HG03460 (cell line): ENCODE data around the gene KLHL29.

Experiments used
- ATAC-seq: cut with Tn5 transposase; IDR thresholded peaks from one replicate; pipeline ENCODE4 v1.9.1; 2021; ENCODE audit not compliant: unreplicated experiment

The KLHL29 gene

DNA sequence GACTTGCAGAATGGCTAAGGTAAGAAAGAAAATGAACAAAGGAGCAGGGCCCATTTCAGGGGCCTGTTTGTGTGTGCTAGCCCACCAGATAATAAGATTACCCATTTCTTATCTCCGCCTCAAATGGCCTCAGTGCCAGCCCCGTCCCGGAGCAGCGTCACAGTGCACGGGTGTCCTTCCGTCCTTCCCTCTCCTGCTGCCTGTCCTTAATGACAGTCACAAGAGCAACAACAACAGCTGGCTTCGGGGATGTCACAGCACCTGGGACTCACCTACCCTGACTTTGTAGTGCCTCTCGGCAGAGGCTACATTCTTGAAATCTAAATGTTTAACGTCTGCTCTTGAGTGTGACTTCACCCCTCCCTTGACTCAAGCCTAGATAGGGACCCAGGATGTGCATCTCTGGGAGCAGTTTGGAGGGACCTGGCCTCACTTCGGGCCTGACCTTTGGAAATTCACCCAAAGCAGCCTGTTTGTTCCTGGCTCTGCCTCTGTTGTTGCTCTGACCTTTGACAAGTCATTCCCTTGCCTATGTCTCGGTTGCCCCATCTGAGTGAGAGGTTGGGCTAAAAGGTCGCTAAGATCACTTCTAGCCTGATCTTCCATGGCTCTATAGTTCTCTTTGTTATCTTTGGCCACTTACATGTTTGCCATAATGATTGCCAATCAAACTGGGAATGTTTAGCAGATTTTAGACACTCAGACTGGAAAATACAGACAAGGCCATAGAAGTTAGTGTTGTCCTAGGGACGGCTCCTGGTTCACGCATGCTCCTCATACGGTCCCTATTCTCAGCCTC, 122.5 kb downstream of the KLHL29 start:
- ATAC-seq = no peak

DNA sequence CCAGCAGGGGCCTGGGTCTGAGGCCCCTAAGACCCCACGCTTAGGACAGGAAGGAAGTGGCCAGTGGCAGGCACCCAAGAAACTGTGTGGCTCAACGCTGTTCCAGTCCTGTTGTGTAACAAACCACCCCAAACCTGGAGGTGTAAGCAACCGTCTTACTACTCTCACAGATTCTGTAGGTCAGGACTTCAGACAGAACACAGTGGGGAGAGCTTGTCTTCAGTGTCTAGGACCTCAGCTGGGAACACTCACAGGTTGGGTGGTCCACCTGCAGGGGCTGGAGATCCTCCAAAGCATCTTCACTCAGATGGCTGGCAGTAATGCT, 123.0 kb downstream of the KLHL29 start:
- no peak for ATAC-seq

DNA sequence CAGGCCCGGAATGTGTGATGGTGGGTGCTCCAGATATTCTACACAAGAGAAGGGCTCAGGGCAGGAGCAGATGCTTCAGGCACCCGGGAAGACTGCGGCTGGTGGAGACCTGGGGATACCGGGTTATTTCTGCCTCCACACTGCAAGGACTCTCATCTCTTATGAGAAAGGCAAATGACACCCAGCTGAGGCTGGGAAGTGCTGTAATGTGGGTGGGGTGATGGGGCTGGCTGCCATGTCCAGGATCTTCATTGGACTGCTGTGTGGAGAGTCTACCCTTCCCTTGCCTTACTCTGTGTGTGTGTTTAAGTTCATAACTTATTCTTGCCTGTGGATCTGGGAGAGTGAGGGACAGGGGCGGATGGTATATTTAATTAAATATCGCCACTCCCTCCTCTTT, 124.1 kb downstream of the KLHL29 start:
- no peak for ATAC-seq

DNA sequence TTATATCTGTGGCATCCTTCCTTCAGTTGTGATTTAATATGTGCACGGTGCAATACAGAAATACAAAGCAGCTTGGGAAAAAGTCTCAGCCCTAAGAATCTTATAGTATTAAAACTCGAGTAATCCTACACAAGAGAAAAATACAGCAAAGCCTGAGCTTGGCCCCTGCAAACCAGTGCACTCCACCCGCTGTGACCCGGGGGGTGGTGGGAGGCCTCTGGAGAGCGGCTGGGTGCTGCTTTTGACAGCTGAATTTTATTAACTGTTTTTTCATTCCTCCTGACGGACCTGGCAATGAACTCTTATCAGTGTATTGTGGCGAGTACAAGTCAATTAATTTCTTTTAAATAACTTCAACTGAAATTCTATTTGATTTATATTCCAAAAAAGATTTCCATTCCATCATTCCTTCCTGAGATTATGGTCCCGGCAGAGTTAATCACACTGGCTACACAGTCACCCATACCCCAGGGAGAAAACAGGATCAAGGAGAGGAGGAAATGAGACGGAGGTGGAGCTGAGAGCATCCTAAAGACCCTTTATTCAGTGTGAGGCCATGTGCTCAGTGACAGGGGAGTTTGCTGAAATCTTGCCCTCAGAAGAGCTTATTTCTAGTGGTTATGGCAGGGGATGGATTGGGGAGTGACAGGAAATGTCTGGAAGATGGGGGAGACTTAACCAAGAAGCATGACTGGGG, 124.8 kb downstream of the KLHL29 start:
- no peak for ATAC-seq

DNA sequence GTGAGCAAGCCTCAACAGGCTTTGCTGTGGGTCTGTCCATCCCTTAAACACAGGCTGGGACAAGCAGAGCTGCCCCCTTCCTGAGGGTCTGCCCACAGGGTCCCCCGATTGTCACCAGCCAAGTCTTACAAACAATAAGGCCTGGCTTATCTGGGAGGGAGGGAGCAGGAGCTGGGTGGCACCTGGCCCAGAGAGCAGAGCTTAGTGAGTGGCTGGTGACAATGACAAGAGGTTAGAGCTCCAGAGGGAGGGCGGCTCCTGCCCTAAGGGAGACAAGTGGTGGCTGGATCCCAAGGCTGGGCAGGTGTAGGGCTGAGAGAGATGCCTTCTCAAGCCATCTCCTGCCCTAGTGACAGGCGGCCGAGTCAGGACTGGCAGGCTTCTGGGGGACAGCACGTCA, 125.5 kb downstream of the KLHL29 start:
- ATAC-seq = no peak

DNA sequence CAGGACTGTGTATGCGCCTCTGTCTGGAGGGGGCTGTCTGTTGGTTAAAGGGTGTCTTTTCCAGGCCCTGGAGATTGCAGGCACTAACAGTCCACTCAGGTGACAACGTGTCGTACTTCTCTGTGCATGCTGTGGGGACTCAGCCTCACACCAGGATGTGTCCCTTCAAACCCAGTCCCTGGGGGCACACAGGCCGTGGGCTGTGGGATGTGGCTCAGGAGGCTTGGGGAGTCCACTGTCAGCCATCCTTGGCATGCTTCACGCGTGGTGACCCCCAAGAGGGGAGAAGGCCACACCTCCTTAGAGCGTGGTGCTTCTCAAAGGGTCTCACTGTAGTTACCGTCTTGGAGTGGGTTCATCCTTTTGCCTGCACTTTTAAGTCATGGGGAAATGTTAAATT, 127.8 kb downstream of the KLHL29 start:
- ATAC-seq = no peak

DNA sequence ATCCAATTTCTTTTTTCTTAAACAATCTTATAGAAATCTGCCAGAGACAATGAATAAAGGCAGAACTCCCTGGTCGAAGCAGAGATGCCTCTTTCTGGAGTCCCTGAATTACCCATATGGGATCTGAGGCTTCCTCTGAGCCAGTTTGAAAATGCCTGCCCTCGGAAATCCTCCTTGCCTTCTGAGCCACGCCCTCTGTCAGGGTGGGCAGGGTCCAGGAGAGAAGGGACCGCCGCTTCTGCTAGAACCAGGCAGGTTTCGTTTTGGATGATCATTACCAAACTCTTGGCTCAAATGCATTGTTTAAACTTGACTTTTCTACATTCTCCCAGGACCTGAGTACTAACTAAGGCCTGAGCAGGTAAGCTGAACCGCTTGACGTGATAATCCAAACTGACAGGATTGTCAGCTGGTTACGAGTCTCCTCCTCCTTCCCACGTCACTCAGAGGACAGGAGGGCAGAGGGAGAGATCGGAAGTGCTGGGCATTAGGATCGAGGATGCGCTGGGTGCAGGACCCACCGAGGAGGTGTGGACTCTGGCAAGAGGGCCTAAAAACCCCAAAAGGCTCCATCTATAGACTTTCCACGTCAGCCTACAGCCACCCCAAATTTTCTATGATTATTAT, 128.4 kb downstream of the KLHL29 start:
- ATAC-seq = no peak

DNA sequence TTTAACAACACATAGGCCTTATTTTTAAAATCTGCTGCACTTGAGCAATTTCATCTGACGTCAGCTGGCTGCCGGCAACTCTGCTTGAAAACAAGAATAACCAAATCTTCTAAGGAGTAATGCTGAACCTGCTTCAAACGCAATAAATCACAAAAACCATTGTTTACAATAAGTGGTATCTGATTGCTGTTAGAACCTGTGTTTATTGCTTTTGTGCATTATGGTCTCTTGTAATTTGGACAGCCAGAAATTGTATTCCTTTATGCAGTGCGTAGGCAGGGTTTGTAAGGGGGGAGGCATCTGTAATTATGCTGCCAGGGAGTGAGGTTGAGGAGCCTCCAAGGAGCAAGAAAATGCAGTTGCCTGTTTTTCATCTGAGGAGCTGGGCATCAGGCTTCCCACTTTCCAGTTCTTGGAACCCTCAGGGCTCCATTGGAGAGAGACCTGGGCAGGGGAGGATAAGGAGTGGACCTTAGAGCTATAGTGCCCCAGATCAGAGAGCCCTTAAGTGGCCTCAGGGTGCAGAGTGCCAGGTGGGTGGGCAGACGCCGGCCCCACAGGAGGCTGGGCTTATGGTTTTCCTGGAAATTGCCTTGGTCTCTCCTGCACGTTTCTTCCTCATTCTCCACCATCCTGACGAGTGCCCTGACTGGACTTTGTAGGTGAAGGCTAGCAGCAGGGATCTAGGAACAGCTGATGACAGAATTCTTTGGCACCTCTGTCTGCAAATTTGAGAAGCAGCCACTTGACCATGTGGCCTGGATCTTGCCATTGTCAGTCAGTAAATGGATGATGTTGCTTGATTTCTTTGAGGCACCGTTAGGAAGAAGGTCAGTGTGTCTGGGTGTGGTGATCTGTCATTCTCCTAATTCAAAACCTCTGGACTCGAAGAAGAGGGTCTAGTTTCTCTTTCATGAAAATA, 129.2 kb downstream of the KLHL29 start:
- ATAC-seq = no peak

DNA sequence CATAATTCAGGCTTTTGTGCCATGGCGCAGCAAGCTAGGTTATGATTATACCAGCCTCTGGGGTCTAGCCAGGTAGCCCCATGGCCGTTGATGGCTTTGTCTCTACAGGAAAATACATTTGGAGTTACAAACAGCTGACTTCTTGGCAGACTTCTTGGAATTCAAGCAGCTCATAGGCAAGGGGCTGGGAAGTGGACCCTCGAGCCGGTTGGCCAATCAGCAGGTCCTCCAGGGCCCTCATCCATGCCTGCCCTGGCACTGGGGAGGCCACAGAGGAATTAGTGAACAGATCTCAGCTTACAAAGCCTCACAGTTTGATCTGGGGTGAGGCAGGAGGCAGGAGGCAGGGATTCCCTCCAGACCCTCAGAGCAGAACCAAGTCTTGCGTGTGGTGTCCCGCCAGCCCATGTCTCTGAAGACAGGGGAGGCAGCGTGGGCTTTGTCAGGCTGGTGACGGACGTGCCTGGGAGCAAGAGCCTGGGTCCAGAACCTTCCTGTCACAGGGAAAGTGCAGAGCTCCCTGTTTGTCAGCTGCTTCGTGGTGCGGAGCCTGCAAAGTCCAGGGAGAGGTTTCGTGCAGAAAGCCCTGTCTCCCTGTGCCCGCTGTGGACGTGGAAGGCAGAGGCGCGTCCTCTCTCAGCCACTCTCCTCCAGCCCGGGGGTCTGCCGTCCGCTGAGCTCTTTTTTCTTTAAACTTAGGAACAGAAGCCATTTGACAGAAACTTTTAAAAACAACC, 131.7 kb downstream of the KLHL29 start:
- no peak for ATAC-seq

DNA sequence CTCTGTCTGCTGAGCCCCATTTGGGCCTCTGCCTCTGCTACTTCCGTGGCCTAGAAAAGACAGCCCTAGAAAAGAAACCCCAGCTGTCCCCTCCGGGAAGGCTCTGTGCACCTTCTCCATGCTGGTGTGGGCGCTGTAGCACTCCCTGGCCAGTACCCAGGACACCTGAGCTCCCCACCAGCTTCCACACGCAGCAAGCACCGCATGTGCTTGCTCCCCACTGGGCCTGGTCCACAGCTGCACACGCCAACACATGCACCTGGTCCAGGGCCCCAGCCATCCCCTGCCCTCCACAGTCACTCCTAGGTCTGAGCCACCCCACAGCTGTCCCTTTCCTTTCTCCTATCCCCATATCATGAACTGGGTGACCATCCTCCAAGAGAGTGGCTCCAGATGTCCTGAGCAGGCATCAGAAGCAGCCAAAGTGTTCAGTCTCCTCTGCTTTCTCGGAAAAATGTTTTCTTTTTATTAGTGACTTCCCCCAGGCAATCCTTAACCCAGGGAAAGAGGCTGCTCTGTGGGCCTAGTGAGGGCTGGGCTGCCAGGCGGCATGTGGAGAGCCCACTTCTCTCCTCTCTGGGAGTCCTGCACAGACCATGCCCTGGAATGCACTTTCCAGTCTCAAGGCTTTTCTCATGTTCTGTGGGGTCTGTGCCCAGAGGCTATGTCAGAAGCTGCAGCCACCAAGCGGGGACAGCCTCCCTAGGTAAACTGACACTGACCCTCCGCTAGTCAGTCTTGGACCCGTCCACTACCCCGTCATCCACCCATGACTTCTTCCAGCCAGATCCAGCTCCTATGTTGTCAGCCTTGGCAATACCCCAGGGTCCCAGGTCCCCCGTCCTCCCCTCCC, 133.7 kb downstream of the KLHL29 start:
- ATAC-seq = no peak

DNA sequence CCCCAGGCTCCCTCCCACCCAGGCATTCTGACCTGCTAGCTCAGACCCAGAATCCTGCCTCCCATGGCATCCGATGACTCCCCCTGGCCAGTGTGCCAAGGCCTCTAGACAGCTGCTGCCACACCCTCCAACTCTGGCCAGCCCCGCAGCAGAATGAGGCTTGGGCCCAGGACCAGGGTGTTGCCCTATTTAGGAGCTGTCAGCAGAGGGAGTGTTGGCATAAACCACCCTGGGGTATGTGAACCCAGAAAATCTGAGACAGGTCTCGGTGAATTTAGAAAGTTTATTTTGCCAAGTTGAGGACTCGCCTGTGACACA, 134.3 kb downstream of the KLHL29 start:
- no peak for ATAC-seq

DNA sequence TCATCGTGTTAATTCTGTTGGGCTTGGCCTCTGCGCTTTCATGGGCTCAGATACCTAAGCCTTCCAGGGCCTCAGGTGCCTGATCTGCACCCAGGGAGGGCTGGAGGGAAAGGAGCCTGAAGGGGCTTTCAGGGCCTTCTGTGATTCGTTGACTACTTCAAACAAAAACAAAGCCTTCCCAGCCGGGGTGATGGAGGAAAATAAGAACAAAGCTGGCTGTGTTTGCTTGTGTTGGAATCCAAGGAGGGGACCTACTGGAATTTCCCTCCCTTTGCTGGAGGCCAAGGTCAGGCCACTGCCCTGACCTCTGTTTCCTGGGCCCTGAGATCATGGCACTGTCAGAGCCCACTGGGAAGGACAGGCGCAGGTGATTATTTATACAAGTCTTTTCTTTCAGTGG, 135.3 kb downstream of the KLHL29 start:
- ATAC-seq = no peak

DNA sequence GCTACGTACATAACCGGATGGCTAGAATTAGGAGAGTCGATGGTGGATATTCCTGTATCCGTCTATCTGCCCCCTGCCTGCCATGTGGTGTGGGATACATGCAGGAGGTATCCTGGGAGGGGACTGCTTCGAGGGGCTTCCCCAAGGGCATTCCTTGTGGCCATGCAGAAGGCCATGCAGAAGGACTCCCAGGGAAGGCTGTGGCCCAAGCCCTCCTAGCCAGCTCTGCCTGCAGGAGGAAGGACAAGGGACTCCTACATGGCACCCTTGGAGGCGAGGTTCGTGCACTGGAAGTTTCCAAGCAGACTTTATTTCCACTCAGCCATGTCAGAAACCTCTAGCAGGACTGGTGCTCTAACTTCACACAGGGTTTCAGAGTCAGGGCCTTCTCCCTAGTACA, 136.1 kb downstream of the KLHL29 start:
- no peak for ATAC-seq

DNA sequence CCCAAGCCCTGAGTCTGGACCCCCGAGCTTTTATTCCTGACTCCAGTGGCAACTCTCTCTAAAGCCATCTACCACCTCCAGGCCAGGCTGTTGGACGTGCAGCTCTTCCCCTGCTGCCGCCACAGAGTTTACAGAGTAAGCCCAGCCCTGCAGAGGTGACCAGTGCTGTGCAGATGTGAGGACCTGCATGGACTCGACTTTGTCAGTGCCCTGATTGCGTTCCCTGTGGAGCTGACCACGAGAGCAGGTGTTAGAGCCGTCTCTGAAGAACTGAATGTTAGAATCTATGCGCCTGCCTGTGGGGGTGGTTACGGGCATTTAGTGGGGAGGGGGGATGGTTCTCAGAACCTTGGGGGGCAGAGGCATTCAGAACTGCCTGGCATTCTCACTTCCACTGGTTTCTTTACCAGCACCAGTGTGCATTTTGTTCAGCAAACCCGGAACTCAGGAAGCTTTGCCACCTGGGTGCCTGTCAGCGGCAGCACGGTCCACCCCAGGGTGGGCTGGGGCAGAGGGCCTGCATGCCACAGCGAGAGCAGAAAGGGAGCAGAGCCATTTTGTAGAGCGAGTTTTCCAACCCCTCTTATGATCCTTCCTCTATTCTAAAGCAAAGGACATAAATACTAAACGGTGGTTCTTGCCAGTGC, 137.9 kb downstream of the KLHL29 start:
- ATAC-seq = no peak

DNA sequence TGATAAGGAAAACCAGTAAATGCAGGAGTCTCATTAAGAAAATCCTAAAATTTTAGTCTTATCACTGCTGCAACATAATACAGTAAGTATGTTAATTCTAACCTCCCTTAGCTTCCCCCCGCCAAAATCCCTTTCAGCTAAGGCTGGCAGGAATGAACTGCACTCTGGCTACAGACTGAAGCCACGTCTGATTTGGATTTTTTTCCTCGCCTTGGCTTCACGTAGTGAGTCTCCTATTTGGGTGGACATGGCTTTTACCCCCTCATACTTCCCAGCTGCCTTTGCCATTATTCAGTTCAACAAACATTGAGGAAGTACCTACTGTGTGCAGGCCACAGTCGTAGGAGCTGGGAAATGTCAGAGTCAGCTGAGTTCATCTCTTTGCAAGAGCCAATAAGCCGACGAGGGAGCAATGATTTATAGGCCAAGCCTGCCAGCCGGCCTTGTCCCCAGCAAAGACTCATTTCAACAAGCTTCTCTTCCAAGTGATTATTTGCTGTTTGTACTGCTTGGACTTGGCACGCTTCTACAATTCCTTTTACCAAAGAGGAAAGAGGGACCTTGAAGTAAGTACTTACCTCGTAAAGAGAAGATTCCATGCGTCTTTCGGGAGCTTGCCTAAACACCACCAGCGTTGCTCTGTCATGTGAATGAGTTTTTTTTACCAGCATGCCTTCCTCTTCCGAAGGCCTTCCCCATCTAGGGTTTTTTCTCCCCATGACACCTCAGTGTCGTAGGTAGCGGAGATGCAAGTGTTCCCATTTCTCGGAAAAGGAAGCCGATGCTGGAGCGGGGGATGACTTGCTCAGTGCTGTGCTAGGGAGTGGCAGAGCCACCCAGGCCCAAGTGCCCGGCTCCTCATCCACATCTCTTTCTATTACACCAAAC, 138.6 kb downstream of the KLHL29 start:
- ATAC-seq = no peak

DNA sequence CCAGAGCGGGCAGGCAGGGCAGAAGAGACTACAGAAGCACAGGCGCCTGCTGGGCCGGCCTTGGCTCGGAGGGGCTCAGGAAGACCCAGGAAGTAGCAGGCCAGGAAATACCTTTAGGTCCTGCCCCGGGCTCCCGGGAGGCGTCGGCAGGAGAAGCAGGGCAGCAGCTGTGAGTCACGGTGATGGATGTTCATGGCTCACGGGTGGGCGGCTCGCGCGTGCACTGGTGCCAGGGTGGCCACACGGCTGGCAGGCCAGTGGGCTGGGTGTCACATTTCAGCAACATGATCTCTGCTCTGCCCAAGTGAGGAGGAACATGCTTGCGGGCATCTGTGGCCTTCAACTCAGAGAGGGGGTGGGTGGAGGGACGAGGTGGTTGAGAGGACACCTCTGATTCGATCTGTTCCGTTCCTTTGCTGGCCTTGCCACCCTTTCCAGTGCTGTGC, 139.3 kb downstream of the KLHL29 start:
- ATAC-seq = no peak

DNA sequence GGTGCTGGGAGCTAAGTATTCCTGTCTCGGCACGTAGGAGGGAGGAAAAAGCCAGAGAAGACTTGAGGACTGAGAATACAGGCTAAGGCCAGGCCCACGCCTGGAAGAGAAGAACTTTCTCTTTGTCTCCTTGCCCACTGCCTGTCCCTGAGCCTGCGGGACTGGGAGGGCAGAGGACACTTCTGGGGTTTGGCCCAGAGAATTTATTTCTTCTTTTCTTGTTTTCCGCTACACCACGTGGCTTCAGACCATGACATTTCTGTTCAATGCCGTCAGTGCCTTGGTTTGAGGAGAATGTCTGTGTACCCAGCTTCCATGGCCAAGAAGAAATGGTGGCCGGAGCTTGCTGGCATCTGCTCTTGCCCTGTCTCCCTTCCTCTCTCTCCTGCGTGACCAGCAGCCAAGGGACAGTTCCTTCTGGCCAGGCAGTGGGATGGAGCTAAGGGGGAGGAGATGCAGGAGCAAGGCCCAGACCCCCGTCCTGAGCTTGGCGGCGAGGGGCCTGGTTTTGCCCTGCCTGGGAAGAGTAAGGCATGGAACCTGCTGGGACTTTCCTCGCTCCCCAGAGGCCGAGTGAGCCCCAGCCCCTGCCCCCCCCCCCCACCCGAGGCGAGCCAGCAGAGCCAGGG, 140.3 kb downstream of the KLHL29 start:
- no peak for ATAC-seq

DNA sequence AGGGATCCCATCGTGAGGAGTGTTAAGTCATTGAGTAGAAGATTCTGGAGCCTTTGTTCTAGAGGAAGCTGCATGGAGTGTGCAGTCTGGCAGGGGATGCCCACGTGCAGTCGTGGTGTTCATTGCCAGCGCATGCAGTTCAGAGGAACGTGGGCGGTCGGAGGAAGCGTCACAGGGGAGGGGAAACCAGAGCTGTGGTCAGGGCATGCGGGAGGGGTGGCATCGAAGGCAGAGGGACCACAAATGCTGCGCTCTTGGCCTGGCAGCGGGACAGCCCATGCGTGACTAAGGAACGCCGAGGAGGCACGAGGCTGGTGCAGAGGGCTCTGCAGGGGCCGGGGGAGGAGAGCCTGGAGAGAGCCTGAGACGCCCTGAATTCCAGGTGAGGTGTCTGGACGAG, 141.1 kb downstream of the KLHL29 start:
- ATAC-seq = no peak
